ENCODE data around the gene CHST4. TPM values are rescaled to one million over a fixed set of nuclear protein-coding genes. Genes with fewer than 3 reads are reported as not detected.

The CHST4 gene
- total and polyA plus RNA-seq, 2 donors from 2014 or later, result not detected

DNA sequence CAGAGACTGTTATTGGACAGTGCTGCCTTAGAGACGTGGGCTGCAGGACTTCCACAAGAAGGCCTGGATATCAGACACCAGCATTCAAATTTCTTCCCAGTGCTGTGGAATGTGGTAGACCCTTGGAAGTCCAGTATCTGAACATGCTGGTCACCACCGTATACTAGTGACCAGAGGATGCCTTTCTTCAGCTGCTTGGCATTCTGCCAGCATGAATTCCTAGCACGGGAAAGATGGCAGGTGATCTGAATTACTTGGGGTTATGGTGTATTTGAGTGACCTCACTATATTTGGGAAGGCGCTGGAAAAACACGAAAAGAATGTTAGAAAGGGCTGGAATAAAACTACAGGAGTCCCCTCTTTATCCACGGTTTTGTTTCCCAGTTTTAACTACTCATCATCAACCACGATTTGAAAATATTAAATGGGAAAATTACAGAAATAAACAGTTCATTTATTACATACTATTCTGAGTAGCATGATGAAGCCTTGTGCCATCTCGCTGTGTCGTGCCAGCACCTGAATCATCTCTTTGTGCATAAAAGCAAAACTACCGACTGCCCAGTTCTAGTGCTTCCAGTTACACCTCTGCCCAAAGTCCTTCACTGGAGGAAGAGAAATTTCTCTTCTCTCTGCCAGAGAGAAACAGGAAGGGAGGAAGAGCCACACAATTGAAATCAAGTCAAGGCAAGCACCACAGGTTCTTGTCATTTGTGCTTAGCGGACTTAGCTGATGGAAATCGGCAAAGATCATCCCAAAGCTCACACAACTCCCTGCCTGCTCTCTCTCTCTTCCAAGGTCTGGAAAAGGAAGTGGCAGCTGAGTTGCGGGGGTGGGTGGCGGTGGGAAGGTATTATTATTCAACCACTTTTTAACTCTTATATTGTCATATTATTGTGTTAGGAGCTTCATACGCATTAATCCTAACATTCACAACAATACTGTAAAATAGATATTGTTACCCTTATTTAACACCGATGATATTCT, 1.4 kb upstream of the CHST4 start:
- Histone ChIP-seq H3K27me3 (ENCODE audit: control insufficient read depth, insufficient read depth, low read length) (no peaks in the 10 kb centered on the region), H3K9ac (ENCODE audit: low read length in 3 of 3) (no peak overlapping the region), H3K4me1 (ENCODE audit: control insufficient read depth in 2 of 3, insufficient read depth in 2 of 3, low read depth in 1 of 3, low read length in 3 of 3) (no peaks in the 10 kb centered on the region), H3K36me3 (ENCODE audit: control insufficient read depth in 2 of 3, insufficient read depth in 3 of 3, low read length in 3 of 3) (no peaks in the 10 kb centered on the region), H3K4me3 (ENCODE audit: low read length in 3 of 3) (no peak overlapping the region), H3K9me3 (ENCODE audit: control insufficient read depth in 2 of 3, insufficient read depth in 1 of 3, low read length in 3 of 3) (no peaks in the 10 kb centered on the region), H3K27ac (ENCODE audit: low read depth in 2 of 2, low read length in 2 of 2) (no peak overlapping the region)
- FAIRE-seq (no peak), DNase-seq (no peak)
- intact Hi-C loops (cut with DNase I), result no loop called here
- TF ChIP-seq, protein P1, sequence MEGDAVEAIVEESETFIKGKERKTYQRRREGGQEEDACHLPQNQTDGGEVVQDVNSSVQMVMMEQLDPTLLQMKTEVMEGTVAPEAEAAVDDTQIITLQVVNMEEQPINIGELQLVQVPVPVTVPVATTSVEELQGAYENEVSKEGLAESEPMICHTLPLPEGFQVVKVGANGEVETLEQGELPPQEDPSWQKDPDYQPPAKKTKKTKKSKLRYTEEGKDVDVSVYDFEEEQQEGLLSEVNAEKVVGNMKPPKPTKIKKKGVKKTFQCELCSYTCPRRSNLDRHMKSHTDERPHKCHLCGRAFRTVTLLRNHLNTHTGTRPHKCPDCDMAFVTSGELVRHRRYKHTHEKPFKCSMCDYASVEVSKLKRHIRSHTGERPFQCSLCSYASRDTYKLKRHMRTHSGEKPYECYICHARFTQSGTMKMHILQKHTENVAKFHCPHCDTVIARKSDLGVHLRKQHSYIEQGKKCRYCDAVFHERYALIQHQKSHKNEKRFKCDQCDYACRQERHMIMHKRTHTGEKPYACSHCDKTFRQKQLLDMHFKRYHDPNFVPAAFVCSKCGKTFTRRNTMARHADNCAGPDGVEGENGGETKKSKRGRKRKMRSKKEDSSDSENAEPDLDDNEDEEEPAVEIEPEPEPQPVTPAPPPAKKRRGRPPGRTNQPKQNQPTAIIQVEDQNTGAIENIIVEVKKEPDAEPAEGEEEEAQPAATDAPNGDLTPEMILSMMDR (IDR thresholded peaks at IDR 0.05; ENCODE audit: borderline replicate concordance, extremely low read depth, insufficient read depth), result no peak

DNA sequence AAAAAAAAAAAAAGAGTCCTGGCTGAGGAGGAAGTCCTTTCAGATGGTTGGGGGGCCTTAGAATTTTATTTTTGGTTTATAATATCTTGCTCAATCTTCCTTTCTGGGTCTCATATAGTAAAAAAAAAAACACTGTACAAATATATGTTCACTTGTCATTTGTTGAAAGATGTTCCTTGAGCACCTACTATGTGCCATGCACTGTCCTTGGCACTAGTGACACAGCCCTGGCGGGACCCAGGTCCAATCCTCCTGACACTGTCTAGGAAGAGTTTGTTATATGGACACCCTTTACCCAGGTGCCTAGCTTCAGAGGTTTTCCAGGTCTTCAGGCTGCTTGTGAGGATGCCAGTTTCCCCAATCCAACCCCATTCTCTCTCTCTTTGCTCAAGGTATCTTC, 2.0 kb downstream of the CHST4 start:
- TF ChIP-seq, protein P1 (IDR thresholded peaks at IDR 0.05; ENCODE audit: borderline replicate concordance, extremely low read depth, insufficient read depth), result no peak
- no peaks in the 10 kb centered on the region for H3K4me1 ChIP-seq (ENCODE audit: control insufficient read depth in 2 of 3, insufficient read depth in 2 of 3, low read depth in 1 of 3, low read length in 3 of 3)
- H3K9me3 ChIP-seq (ENCODE audit: control insufficient read depth in 2 of 3, insufficient read depth in 1 of 3, low read length in 3 of 3), result no peaks in the 10 kb centered on the region
- FAIRE-seq (no peak), DNase-seq (no peak)
- H3K27me3 ChIP-seq (ENCODE audit: control insufficient read depth, insufficient read depth, low read length), result no peaks in the 10 kb centered on the region
- H3K9ac ChIP-seq (ENCODE audit: low read length in 3 of 3), result no peak overlapping the region
- no peak overlapping the region for H3K27ac ChIP-seq (ENCODE audit: low read depth in 2 of 2, low read length in 2 of 2)
- no peak overlapping the region for H3K4me3 ChIP-seq (ENCODE audit: low read length in 3 of 3)
- intact Hi-C loops (cut with DNase I), result no loop called here
- no peaks in the 10 kb centered on the region for H3K36me3 ChIP-seq (ENCODE audit: control insufficient read depth in 2 of 3, insufficient read depth in 3 of 3, low read length in 3 of 3)

- TF ChIP-seq, protein P1 (IDR thresholded peaks at IDR 0.05; ENCODE audit: borderline replicate concordance, extremely low read depth, insufficient read depth), result no peak
- no peak for FAIRE-seq
Observed at GRCh38 chr16:71528863-71529262, 2.6 kb downstream of the CHST4 start.

More at GRCh38 chr16:71528863-71529262, 2.6 kb downstream of the CHST4 start:
- Histone ChIP-seq H3K4me1 (ENCODE audit: control insufficient read depth in 2 of 3, insufficient read depth in 2 of 3, low read depth in 1 of 3, low read length in 3 of 3) (no peaks in the 10 kb centered on the region), H3K4me3 (ENCODE audit: low read length in 3 of 3) (no peak overlapping the region), H3K27me3 (ENCODE audit: control insufficient read depth, insufficient read depth, low read length) (no peaks in the 10 kb centered on the region), H3K27ac (ENCODE audit: low read depth in 2 of 2, low read length in 2 of 2) (no peak overlapping the region), H3K9ac (ENCODE audit: low read length in 3 of 3) (no peak overlapping the region), H3K36me3 (ENCODE audit: control insufficient read depth in 2 of 3, insufficient read depth in 3 of 3, low read length in 3 of 3) (no peaks in the 10 kb centered on the region), H3K9me3 (ENCODE audit: control insufficient read depth in 2 of 3, insufficient read depth in 1 of 3, low read length in 3 of 3) (no peaks in the 10 kb centered on the region)
- no peak for DNase-seq
- intact Hi-C loops (cut with DNase I), result no loop called here

Measured in kidney (tissue), 14 donors.